H9 (cell line): ENCODE data around the gene RAB33A. TPM values are rescaled to one million over a fixed set of nuclear protein-coding genes. Genes with fewer than 3 reads are reported as not detected.

ENCODE experiments used
- DNase-seq: peaks from one replicate; pipeline ENCODE4 v3.0.0-alpha.2; 2017
- H2AFZ ChIP-seq: one replicate; pipeline ENCODE4 v1.6.1; 2013; ENCODE audit warnings: mild to moderate bottlenecking, low read length, control low read depth, moderate library complexity
- H2AK5ac ChIP-seq: 2 replicates; pipeline ENCODE4 v1.6.1; 2013; ENCODE audit warnings: low read length, control low read depth, mixed read lengths; ENCODE audit not compliant: insufficient read length
- H2BK120ac ChIP-seq: one replicate; pipeline ENCODE4 v1.6.1; 2013; ENCODE audit warnings: low read depth, mild to moderate bottlenecking, low read length, control low read depth, inconsistent platforms; ENCODE audit not compliant: poor library complexity, severe bottlenecking
- H2BK12ac ChIP-seq: 2 replicates; pipeline ENCODE4 v1.6.1; 2013; ENCODE audit warnings: low read length, control low read depth, mixed read lengths, low read depth; ENCODE audit not compliant: insufficient read length
- H2BK15ac ChIP-seq: 2 replicates; pipeline ENCODE4 v1.6.1; 2013; ENCODE audit warnings: low read depth, low read length, control low read depth
- H2BK20ac ChIP-seq: one replicate; pipeline ENCODE4 v1.6.1; 2013; ENCODE audit warnings: low read depth, mild to moderate bottlenecking, low read length, control low read depth, inconsistent platforms; ENCODE audit not compliant: poor library complexity, severe bottlenecking
- H2BK5ac ChIP-seq: 2 replicates; pipeline ENCODE4 v1.6.1; 2013; ENCODE audit warnings: low read length, control low read depth, mixed read lengths; ENCODE audit not compliant: insufficient read length
- H3K14ac ChIP-seq: 2 replicates; pipeline ENCODE4 v1.6.1; 2013; ENCODE audit warnings: low read length, control low read depth; ENCODE audit not compliant: insufficient read depth
- H3K18ac ChIP-seq: 2 replicates; pipeline ENCODE4 v1.6.1; 2013; ENCODE audit warnings: low read depth, mild to moderate bottlenecking, mixed read lengths, low read length, control low read depth; ENCODE audit not compliant: insufficient read length
- H3K23ac ChIP-seq: 2 replicates; pipeline ENCODE4 v1.6.1; 2013; ENCODE audit warnings: low read length, control low read depth, mixed read lengths, low read depth; ENCODE audit not compliant: insufficient read length
- H3K23me2 ChIP-seq: 2 replicates; pipeline ENCODE4 v1.6.1; 2013; ENCODE audit warnings: low read depth, mild to moderate bottlenecking, mixed read lengths, low read length, control low read depth; ENCODE audit not compliant: insufficient read length, poor library complexity, severe bottlenecking
- H3K27ac ChIP-seq: 2 replicates; pipeline ENCODE4 v1.5.1; 2013; ENCODE audit warnings: low read length, control low read depth, mixed read lengths, low read depth; ENCODE audit not compliant: insufficient read length
- H3K27me3 ChIP-seq: 2 replicates; pipeline ENCODE4 v1.6.1; 2013; ENCODE audit warnings: low read length, control low read depth, inconsistent platforms; ENCODE audit not compliant: insufficient read depth
- H3K4ac ChIP-seq: 2 replicates; pipeline ENCODE4 v1.6.1; 2013; ENCODE audit warnings: low read depth, mild to moderate bottlenecking, control low read depth, inconsistent platforms, low read length, moderate library complexity
- H3K4me1 ChIP-seq: 2 replicates; pipeline ENCODE4 v1.6.1; 2013; ENCODE audit warnings: low read length, control low read depth, inconsistent platforms; ENCODE audit not compliant: insufficient read depth
- H3K4me2 ChIP-seq: 2 replicates; pipeline ENCODE4 v1.6.1; 2013; ENCODE audit warnings: low read length, control low read depth, mixed read lengths; ENCODE audit not compliant: insufficient read length, insufficient read depth
- H3K56ac ChIP-seq: 2 replicates; pipeline ENCODE4 v1.6.1; 2013; ENCODE audit warnings: low read depth, mild to moderate bottlenecking, mixed read lengths, low read length, control low read depth; ENCODE audit not compliant: insufficient read length
- H3K79me1 ChIP-seq: 2 replicates; pipeline ENCODE4 v1.6.1; 2013; ENCODE audit warnings: low read depth, mild to moderate bottlenecking, moderate library complexity, low read length, control low read depth, inconsistent platforms; ENCODE audit not compliant: insufficient read depth, poor library complexity, severe bottlenecking
- H3K79me2 ChIP-seq: 2 replicates; pipeline ENCODE4 v1.6.1; 2013; ENCODE audit warnings: low read length, control low read depth, inconsistent platforms; ENCODE audit not compliant: insufficient read depth
- H3K9ac ChIP-seq: 2 replicates; pipeline ENCODE4 v1.6.1; 2013; ENCODE audit warnings: low read length, control low read depth, mixed read lengths; ENCODE audit not compliant: insufficient read length; ENCODE audit errors: extremely low read depth
- H3K9me3 ChIP-seq: one replicate; pipeline ENCODE4 v1.6.1; 2013; ENCODE audit warnings: low read depth, low read length, inconsistent platforms; ENCODE audit not compliant: control insufficient read depth
- H3T11ph ChIP-seq: one replicate; pipeline ENCODE4 v1.6.1; 2013; ENCODE audit warnings: mild to moderate bottlenecking, low read length, control low read depth, inconsistent platforms
- H4K20me1 ChIP-seq: one replicate; pipeline ENCODE4 v1.6.1; 2013; ENCODE audit not compliant: control insufficient read depth, insufficient read length, insufficient read depth
- H4K5ac ChIP-seq: 2 replicates; pipeline ENCODE4 v1.6.1; 2013; ENCODE audit warnings: low read depth, mild to moderate bottlenecking, mixed read lengths, low read length, control low read depth; ENCODE audit not compliant: insufficient read length
- H4K8ac ChIP-seq: replicated peaks from 2 replicates; pipeline ENCODE4 v1.6.1; 2013; ENCODE audit warnings: low read length, control low read depth, mixed read lengths, low read depth; ENCODE audit not compliant: insufficient read length
- H4K91ac ChIP-seq: 2 replicates; pipeline ENCODE4 v1.6.1; 2013; ENCODE audit warnings: low read depth, mild to moderate bottlenecking, moderate library complexity, mixed read lengths, low read length, control low read depth; ENCODE audit not compliant: insufficient read length
- H3K27ac Mint-ChIP-seq, 3 experiments: 2 replicates in 2 of 3; 3 replicates in 1 of 3; pipeline ENCODE4 v1.8.0; 2020 to 2021; ENCODE audit warnings: mixed read lengths in 3 of 3, mild to moderate bottlenecking in 1 of 3, moderate library complexity in 1 of 3
- H3K27me3 Mint-ChIP-seq: 2 replicates; pipeline ENCODE4 v1.8.0; 2021; ENCODE audit warnings: low read depth, mild to moderate bottlenecking, moderate library complexity, mixed read lengths
- H3K36me3 Mint-ChIP-seq, 3 experiments: 2 replicates in 2 of 3; 3 replicates in 1 of 3; pipeline ENCODE4 v1.8.0; 2020 to 2021; ENCODE audit warnings: low read depth in 3 of 3, mixed read lengths in 3 of 3; ENCODE audit not compliant: insufficient read depth in 1 of 3
- H3K4me1 Mint-ChIP-seq, 2 experiments: 2 replicates each; pipeline ENCODE4 v1.8.0; 2020; ENCODE audit warnings: mixed read lengths in 2 of 2
- H3K4me3 Mint-ChIP-seq, 2 experiments: 2 replicates in 1 of 2; 3 replicates in 1 of 2; pipeline ENCODE4 v1.8.0; 2020 to 2021; ENCODE audit warnings: mild to moderate bottlenecking in 2 of 2, mixed read lengths in 2 of 2, moderate library complexity in 1 of 2
- H3K9me3 Mint-ChIP-seq, 2 experiments: 2 replicates in 1 of 2; 3 replicates in 1 of 2; pipeline ENCODE4 v1.8.0; 2020; ENCODE audit warnings: mild to moderate bottlenecking in 2 of 2, mixed read lengths in 2 of 2, moderate library complexity in 1 of 2
- WGBS: extraction: QIAGEN DNeasy Blood & Tissue Kit; methylation state at CpG from one replicate; pipeline ENCODE4 v1.1.7; 2013; ENCODE audit warnings: missing lambda C conversion rate, low lambda C conversion rate, mixed read lengths; ENCODE audit not compliant: insufficient read length; ENCODE audit errors: extremely low coverage; 5-methylcytosine and 5-hydroxymethylcytosine counted together
- total RNA-seq: library from RNA; stranded (reverse); gene quantifications from 2 replicates; pipeline ENCODE4 v1.2.1, GENCODE V29; 2021
- TF ChIP-seq, protein P1 (sequence below): fragments of 200-600 bp; sonication (generic); conservative IDR thresholded peaks from 3 replicates; pipeline ENCODE4 v1.8.0; 2021; ENCODE audit warnings: antibody characterized with exemption, mild to moderate bottlenecking

RAB33A gene
- total RNA-seq, 1 experiment from 2014 or later: 0.59 TPM

GRCh38 chrX:130158311-130158710 is 13.5 kb upstream of the RAB33A start:
- Histone ChIP-seq H2BK5ac (no peak overlapping the region), H3T11ph (no peak overlapping the region), H4K91ac (no peak overlapping the region), H3K4ac (no peak overlapping the region), H2BK120ac (no peak overlapping the region), H3K79me1 (no peaks in the 10 kb centered on the region), H3K79me2 (no peaks in the 10 kb centered on the region), H3K27me3 (no peaks in the 10 kb centered on the region), H3K18ac (no peak overlapping the region), H3K23ac (no peak overlapping the region), H3K56ac (no peak overlapping the region), H3K23me2 (no peaks in the 10 kb centered on the region), H2BK12ac (no peak overlapping the region), H2AFZ (no peak overlapping the region), H3K4me1 (no peaks in the 10 kb centered on the region), H2BK15ac (no peak overlapping the region), H2BK20ac (no peak overlapping the region), H3K14ac (no peak overlapping the region), H3K9me3 (no peaks in the 10 kb centered on the region), H4K5ac (no peak overlapping the region), H4K20me1 (no peaks in the 10 kb centered on the region), H3K9ac (no peak overlapping the region), H3K4me2 (no peak overlapping the region), H2AK5ac (no peak overlapping the region), H4K8ac (no peak overlapping the region), H3K27ac (no peak overlapping the region)
- no peak for DNase-seq
- H3K4me1 Mint-ChIP-seq: no peaks in the 10 kb centered on the region
- no peak overlapping the region for H3K27ac Mint-ChIP-seq
- H3K27me3 Mint-ChIP-seq: no peaks in the 10 kb centered on the region
- peaks cover 0 to 7% (median 0%) of the 10 kb centered on the region in 3 experiments; a peak in 4 of 7 replicates for H3K36me3 Mint-ChIP-seq
- H3K9me3 Mint-ChIP-seq: peaks cover 0 to 52% of the 10 kb centered on the region in 2 experiments; a peak in 2 of 5 replicates
- no peak overlapping the region for H3K4me3 Mint-ChIP-seq
- WGBS: no CpG with 5 or more reads among the region's 2 CpGs
- TF ChIP-seq, protein P1, sequence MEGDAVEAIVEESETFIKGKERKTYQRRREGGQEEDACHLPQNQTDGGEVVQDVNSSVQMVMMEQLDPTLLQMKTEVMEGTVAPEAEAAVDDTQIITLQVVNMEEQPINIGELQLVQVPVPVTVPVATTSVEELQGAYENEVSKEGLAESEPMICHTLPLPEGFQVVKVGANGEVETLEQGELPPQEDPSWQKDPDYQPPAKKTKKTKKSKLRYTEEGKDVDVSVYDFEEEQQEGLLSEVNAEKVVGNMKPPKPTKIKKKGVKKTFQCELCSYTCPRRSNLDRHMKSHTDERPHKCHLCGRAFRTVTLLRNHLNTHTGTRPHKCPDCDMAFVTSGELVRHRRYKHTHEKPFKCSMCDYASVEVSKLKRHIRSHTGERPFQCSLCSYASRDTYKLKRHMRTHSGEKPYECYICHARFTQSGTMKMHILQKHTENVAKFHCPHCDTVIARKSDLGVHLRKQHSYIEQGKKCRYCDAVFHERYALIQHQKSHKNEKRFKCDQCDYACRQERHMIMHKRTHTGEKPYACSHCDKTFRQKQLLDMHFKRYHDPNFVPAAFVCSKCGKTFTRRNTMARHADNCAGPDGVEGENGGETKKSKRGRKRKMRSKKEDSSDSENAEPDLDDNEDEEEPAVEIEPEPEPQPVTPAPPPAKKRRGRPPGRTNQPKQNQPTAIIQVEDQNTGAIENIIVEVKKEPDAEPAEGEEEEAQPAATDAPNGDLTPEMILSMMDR: no peak
